HG03565 (cell line): ENCODE results near the gene RPS29.

Experiments
- ATAC-seq: cut with Tn5 transposase; IDR thresholded peaks from one replicate; pipeline ENCODE4 v1.9.1; 2021; ENCODE audit warnings: mild to moderate bottlenecking, moderate library complexity; ENCODE audit not compliant: unreplicated experiment

Gene RPS29

GRCh38 chr14:49553106-49553505, 33.1 kb downstream of the RPS29 start:
- no peak for ATAC-seq

GRCh38 chr14:49551569-49551968, 34.6 kb downstream of the RPS29 start:
- ATAC-seq = no peak

GRCh38 chr14:49550286-49551184, 35.6 kb downstream of the RPS29 start:
- ATAC-seq = no peak

- ATAC-seq = no peak
Measured at GRCh38 chr14:49549881-49550280, 36.3 kb downstream of the RPS29 start.

- ATAC-seq = no peak
Measured at GRCh38 chr14:49549446-49549845, 36.7 kb downstream of the RPS29 start.

GRCh38 chr14:49546766-49547165, 39.4 kb downstream of the RPS29 start:
- no peak for ATAC-seq

- ATAC-seq = no peak
Measured at GRCh38 chr14:49545716-49546115, 40.5 kb downstream of the RPS29 start.

- no peak for ATAC-seq
Measured at GRCh38 chr14:49545071-49545470, 41.1 kb downstream of the RPS29 start.

GRCh38 chr14:49541049-49541448, 45.1 kb downstream of the RPS29 start:
- no peak for ATAC-seq

- ATAC-seq = no peak
Measured at GRCh38 chr14:49538852-49539251, 47.3 kb downstream of the RPS29 start.
